Endothelial cell of umbilical vein (primary cell): ENCODE results near the gene COQ9. TPM values are rescaled to one million over a fixed set of nuclear protein-coding genes. Genes with fewer than 3 reads are reported as not detected.

ENCODE experiments used
- BruUV-seq: library from RNA; stranded (reverse); fragments of 400-500 nt; replicated peaks from 2 replicates; lab custom pipeline; 2021; lab: Mats Ljungman, UMichigan
- CTCF ChIA-PET: fragments of 300-600, 350-600 bp; sonication (Branson Sonifier 250); formaldehyde crosslinking; loops from one replicate; lab custom pipeline; 2021; ENCODE audit warnings: antibody characterized with exemption, inconsistent platforms; lab: Charles Lee
- POLR2A ChIA-PET: fragments of 300-600, 350-600 bp; sonication (Branson Sonifier 250); formaldehyde crosslinking; loops from one replicate; lab custom pipeline; 2021; ENCODE audit warnings: antibody characterized with exemption, inconsistent platforms; lab: Charles Lee
- DNase-seq: peaks from one replicate; pipeline ENCODE4 v3.0.0-alpha.2; 2011; ENCODE audit warnings: low read depth, low spot score
- FAIRE-seq: peaks from 2 replicates; lab custom pipeline; 2011; peaks lifted over from hg19 to GRCh38; lab: Jason Lieb, UNC
- H2AFZ ChIP-seq: 2 replicates; pipeline ENCODE4 v1.6.0; 2012; ENCODE audit warnings: low read depth, low read length, control low read depth, inconsistent platforms
- H3K27ac ChIP-seq: 2 replicates; pipeline ENCODE4 v1.5.1; 2011; ENCODE audit warnings: low read depth, mild to moderate bottlenecking, control low read depth, low read length, moderate library complexity; ENCODE audit not compliant: insufficient read depth
- H3K27me3 ChIP-seq, 2 experiments: 2 replicates each; pipeline versions ENCODE4 v1.6.0 to v1.6.1; 2011; ENCODE audit warnings: low read length in 2 of 2, mixed read lengths in 1 of 2; ENCODE audit not compliant: control insufficient read depth in 2 of 2, insufficient read depth in 2 of 2
- H3K36me3 ChIP-seq, 2 experiments: 2 replicates in 1 of 2; 3 replicates in 1 of 2; pipeline ENCODE4 v1.5.1; 2011; ENCODE audit warnings: low read length in 2 of 2, mild to moderate bottlenecking in 1 of 2, moderate library complexity in 1 of 2; ENCODE audit not compliant: control insufficient read depth in 2 of 2, insufficient read depth in 2 of 2; ENCODE audit errors: extremely low read depth in 1 of 2
- H3K4me1 ChIP-seq: 3 replicates; pipeline ENCODE4 v1.5.1; 2011; ENCODE audit warnings: mild to moderate bottlenecking, low read length; ENCODE audit not compliant: control insufficient read depth, insufficient read depth; ENCODE audit errors: extremely low read depth
- H3K4me2 ChIP-seq: 2 replicates; pipeline ENCODE4 v1.6.1; 2011; ENCODE audit warnings: low read length, control low read depth, mixed read lengths; ENCODE audit not compliant: insufficient read depth
- H3K4me3 ChIP-seq, 3 experiments: fragments of 200-600 bp in 1 of 3; sonication (generic), shearing (Covaris generic) in 1 of 3; replicated peaks in 1 of 3; 2 replicates each; pipeline ENCODE4 v1.5.1; 2011 to 2016; ENCODE audit warnings: control low read depth in 3 of 3, low read length in 3 of 3, mild to moderate bottlenecking in 2 of 3, inconsistent platforms in 1 of 3, low read depth in 1 of 3, moderate library complexity in 1 of 3; ENCODE audit not compliant: insufficient read depth in 1 of 3
- H3K79me2 ChIP-seq: 2 replicates; pipeline ENCODE4 v1.6.0; 2012; ENCODE audit warnings: low read length, inconsistent platforms; ENCODE audit not compliant: control insufficient read depth, insufficient read depth
- H3K9ac ChIP-seq: replicated peaks from 2 replicates; pipeline ENCODE3; 2011; ENCODE audit warnings: low read length, control low read depth; ENCODE audit not compliant: insufficient read depth; ENCODE audit errors: extremely low read depth
- H3K9me1 ChIP-seq: replicated peaks from 3 replicates; pipeline ENCODE4 v1.6.0; 2011; ENCODE audit warnings: mild to moderate bottlenecking, low read length; ENCODE audit not compliant: control insufficient read depth, insufficient read depth; ENCODE audit errors: extremely low read depth
- H3K9me3 ChIP-seq: replicated peaks from 2 replicates; pipeline ENCODE4 v1.5.1; 2012; ENCODE audit warnings: low read length, inconsistent platforms; ENCODE audit not compliant: control insufficient read depth, insufficient read depth
- H4K20me1 ChIP-seq: replicated peaks from 2 replicates; pipeline ENCODE3; 2011; ENCODE audit warnings: mild to moderate bottlenecking, low read length; ENCODE audit not compliant: control insufficient read depth, insufficient read depth; ENCODE audit errors: extremely low read depth
- CTCF ChIP-seq, 2 donors: IDR thresholded peaks; 1 replicate in 1 of 2; 2 replicates in 1 of 2; pipeline ENCODE4 v1.5.1; 2011; ENCODE audit warnings: low read length in 2 of 2, mild to moderate bottlenecking in 2 of 2, moderate library complexity in 2 of 2, control low read depth in 1 of 2, inconsistent platforms in 1 of 2, low read depth in 1 of 2; ENCODE audit not compliant: insufficient read depth in 1 of 2; ENCODE audit errors: extremely low read depth in 1 of 2
- EZH2 ChIP-seq: IDR thresholded peaks from 2 replicates; pipeline ENCODE4 v1.6.1; 2012; ENCODE audit warnings: borderline replicate concordance, low read depth, mild to moderate bottlenecking, moderate library complexity, low read length, inconsistent platforms; ENCODE audit not compliant: severe bottlenecking
- FOS ChIP-seq: IDR thresholded peaks from 2 replicates; pipeline ENCODE4 v1.6.1; 2011; ENCODE audit warnings: mild to moderate bottlenecking, low read length, moderate library complexity, borderline replicate concordance; ENCODE audit not compliant: insufficient read depth
- GATA2 ChIP-seq: IDR thresholded peaks from 2 replicates; pipeline ENCODE4 v1.7.0; 2011; ENCODE audit warnings: low read depth, mild to moderate bottlenecking, moderate library complexity, mixed read lengths, low read length; ENCODE audit not compliant: insufficient read length, insufficient read depth
- JUN ChIP-seq: IDR thresholded peaks from 2 replicates; pipeline ENCODE4 v1.6.1; 2011; ENCODE audit warnings: borderline replicate concordance, low read depth; ENCODE audit not compliant: insufficient read length, insufficient read depth
- MAX ChIP-seq: IDR thresholded peaks from 2 replicates; pipeline ENCODE4 v1.6.1; 2011; ENCODE audit not compliant: insufficient read depth, insufficient read length
- MYC ChIP-seq: IDR thresholded peaks from one replicate; pipeline ENCODE4 v1.6.1; 2011; ENCODE audit warnings: mild to moderate bottlenecking, low read depth, low read length
- POLR2AphosphoS5 ChIP-seq: IDR thresholded peaks from 2 replicates; pipeline ENCODE4 v1.6.1; 2012; ENCODE audit warnings: low read depth, mild to moderate bottlenecking, control low read depth, low read length, moderate library complexity; ENCODE audit not compliant: insufficient read depth
- dilution Hi-C: fragments of 300-500 bp; cut with MboI; formaldehyde crosslinking; loops from one replicate; pipeline ENCODE4 v1.15.0; 2019; ENCODE audit warnings: low sequenced_read_pairs; ENCODE audit not compliant: extremely low pct_ligation_motif_present
- intact Hi-C: fragments of 100-400 bp; cut with micrococcal nuclease; formaldehyde crosslinking; loops from one replicate; pipeline ENCODE4 v1.10.0; 2022
- polyA plus RNA-seq, 4 experiments: library from polyadenylated mRNA; depleted of rRNA in 3 of 4; stranded (reverse) in 3 of 4; unstranded in 1 of 4; fragments of >200 nt; gene quantifications; 2 replicates each; pipeline versions ENCODE4 v1.2.1 to v1.2.3, GENCODE V29; 2011 to 2012; ENCODE audit warnings: missing spikeins in 1 of 4
- total RNA-seq: library from RNA; stranded (reverse); gene quantifications from 2 replicates; pipeline ENCODE4 v1.2.3, GENCODE V29; 2021

Gene COQ9
- total and polyA plus RNA-seq, 2 donors (not counting 3 experiments of a cell fraction or from before 2014, with no cell fraction given) = 42.5 to 78.3 TPM

- H3K79me2 ChIP-seq = no peaks in the 10 kb centered on the region
- H3K9me3 ChIP-seq = no peaks in the 10 kb centered on the region
- ChIA-PET POLR2A (no interaction called here), CTCF (interaction anchor here (1.3 to 2.5 kb wide), 2 partner anchors 14 to 89 kb away, joined by 3 to 7 read pairs; no protein-coding TSS in a partner anchor)
- H4K20me1 ChIP-seq = no peaks in the 10 kb centered on the region
- no peaks in the 10 kb centered on the region for H3K4me1 ChIP-seq
- no peak overlapping the region for H3K9ac ChIP-seq
- intact Hi-C loops = no loop called here
- dilution Hi-C loops = no loop called here
- H2AFZ ChIP-seq = no peak overlapping the region
- no peak for FAIRE-seq
- no peak overlapping the region for H3K27ac ChIP-seq
- H3K4me2 ChIP-seq = no peak overlapping the region
- H3K36me3 ChIP-seq = peaks cover 21 to 48% of the 10 kb centered on the region in 2 experiments
- TF ChIP-seq MAX (no peak), EZH2 (no peak), CTCF (IDR thresholded peaks at IDR 0.05; ENCODE audit: extremely low read depth in 1 of 2, insufficient read depth in 1 of 2, low read depth in 1 of 2, low read length in 2 of 2) (no peak), JUN (no peak), MYC (no peak), POLR2AphosphoS5 (no peak), FOS (no peak), GATA2 (no peak)
- no peaks in the 10 kb centered on the region for H3K9me1 ChIP-seq
- H3K4me3 ChIP-seq = no peak overlapping the region
- no peak for DNase-seq
- no peaks in the 10 kb centered on the region for H3K27me3 ChIP-seq
- no TSS peak for BruUV-seq
These were observed 16.3 kb upstream of the COQ9 start for GRCh38 chr16:57430955-57431354.
